ENCODE data around the gene TTLL11. TPM values are rescaled to one million over a fixed set of nuclear protein-coding genes. Genes with fewer than 3 reads are reported as not detected.

Gene TTLL11
- total RNA-seq, 4 donors from 2014 or later = 9.1 to 47.4 (median 11.3) TPM

DNA sequence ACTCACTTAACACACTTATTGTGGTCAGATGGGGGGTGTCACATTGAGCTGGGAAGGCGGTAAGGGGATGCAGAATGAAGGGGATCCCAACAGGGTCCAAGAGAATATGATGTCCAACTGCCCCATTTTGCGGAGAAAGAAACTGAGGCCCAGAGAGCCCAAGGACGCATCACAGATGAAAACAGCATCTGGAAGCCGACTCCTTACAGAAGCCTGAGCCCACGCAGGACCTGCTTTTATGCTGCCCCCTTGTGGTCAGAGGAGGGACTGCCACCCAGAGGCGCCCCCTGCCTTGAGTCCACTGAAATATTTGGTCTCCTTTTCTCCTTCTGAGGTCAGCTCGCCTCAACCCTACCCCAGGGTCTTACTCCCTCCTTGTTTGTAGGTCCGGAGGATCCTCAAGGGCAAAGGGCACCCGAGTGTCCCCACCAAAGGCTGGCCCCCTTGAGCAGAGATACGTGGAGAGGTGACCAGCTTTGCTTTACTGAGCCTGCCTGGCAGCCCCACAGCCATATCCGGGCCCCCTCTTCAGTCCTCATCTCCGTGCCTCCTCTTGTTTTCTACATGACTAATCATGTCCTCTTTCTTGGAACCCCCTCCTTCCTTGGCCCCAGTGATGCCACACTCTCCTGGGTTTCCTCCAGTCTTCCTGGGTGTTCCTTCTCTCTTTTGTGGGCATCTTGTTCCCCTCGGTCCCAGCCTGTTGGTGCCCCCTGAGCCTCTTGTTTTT lies 30.0 kb upstream of the TTLL11 start:
- 24 to 50% methylated on average over 1 to 13 of the region's 13 CpGs for WGBS, 2 donors (ENCODE audit: low coverage in 1 of 2)
- Histone ChIP-seq H3K27ac (no peak overlapping the region), H3K36me3 (no peaks in the 10 kb centered on the region), H3K27me3 (peaks cover 31% of the 10 kb centered on the region), H3K4me3 (no peak overlapping the region), H3K4me1 (peaks cover 0 to 15% (median 8%) of the 10 kb centered on the region in 4 donors), H3K9me3 (no peaks in the 10 kb centered on the region)
- no peak for TF ChIP-seq POLR2A (IDR thresholded peaks at IDR 0.05)
- TF ChIP-seq, protein P1, sequence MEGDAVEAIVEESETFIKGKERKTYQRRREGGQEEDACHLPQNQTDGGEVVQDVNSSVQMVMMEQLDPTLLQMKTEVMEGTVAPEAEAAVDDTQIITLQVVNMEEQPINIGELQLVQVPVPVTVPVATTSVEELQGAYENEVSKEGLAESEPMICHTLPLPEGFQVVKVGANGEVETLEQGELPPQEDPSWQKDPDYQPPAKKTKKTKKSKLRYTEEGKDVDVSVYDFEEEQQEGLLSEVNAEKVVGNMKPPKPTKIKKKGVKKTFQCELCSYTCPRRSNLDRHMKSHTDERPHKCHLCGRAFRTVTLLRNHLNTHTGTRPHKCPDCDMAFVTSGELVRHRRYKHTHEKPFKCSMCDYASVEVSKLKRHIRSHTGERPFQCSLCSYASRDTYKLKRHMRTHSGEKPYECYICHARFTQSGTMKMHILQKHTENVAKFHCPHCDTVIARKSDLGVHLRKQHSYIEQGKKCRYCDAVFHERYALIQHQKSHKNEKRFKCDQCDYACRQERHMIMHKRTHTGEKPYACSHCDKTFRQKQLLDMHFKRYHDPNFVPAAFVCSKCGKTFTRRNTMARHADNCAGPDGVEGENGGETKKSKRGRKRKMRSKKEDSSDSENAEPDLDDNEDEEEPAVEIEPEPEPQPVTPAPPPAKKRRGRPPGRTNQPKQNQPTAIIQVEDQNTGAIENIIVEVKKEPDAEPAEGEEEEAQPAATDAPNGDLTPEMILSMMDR (IDR thresholded peaks at IDR 0.05) = peak; percentile 94 to 98 (median 94)
- TF ChIP-seq EP300 (IDR thresholded peaks at IDR 0.05; ENCODE audit: low read depth) = no peak
- peak; percentile 74 for DNase-seq
- intact Hi-C loops (cut with DNase I; ENCODE audit: low total_unique reads) (loop anchor here (10.0 kb wide), 1 partner anchor 332 kb away; no protein-coding TSS in a partner anchor), in situ Hi-C loops (cut with MboI; ENCODE audit: low pct_ligation_motif_present in 1 of 4, low pct_unique_long_range_greater_than_20kb in 1 of 4, low sequenced_read_pairs in 3 of 4) (loop anchor here (5.0 to 25.0 kb wide), 6 partner anchors 222 to 689 kb away; partner anchors contain the start of gene OR1K1 (in 4 of the 4))

DNA sequence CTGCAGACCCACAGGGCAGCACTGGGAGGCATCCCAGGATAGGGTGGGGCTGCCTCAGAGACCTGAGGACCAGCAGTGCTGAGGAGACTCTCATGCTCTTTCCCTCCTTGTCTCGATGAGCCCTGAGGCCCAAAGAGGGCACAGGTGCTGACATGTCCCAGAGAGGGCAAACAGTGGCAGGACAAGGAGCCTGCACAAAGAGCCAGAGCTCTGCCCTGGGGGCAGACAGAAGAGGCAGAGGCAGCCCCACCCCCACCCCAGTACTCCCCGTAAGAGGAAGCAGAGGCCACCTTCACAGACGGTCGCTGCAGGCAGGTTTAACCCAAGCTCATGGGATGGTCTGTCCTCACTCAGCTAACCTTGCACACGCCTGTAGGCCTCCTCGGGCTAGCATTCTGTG lies 29.4 kb upstream of the TTLL11 start:
- no peaks in the 10 kb centered on the region for H3K36me3 ChIP-seq
- WGBS, 2 donors (ENCODE audit: low coverage in 1 of 2) = 43% methylated on average over 5 of the region's 6 CpGs; no CpG with 5 or more reads in 1 of the 2 donors
- in situ Hi-C loops (cut with MboI; ENCODE audit: low pct_ligation_motif_present in 1 of 4, low pct_unique_long_range_greater_than_20kb in 1 of 4, low sequenced_read_pairs in 3 of 4) (loop anchor here (5.0 to 25.0 kb wide), 6 partner anchors 222 to 690 kb away; partner anchors contain the start of gene OR1K1 (in 4 of the 4)), intact Hi-C loops (cut with DNase I; ENCODE audit: low total_unique reads) (loop anchor here (10.0 kb wide), 1 partner anchor 332 kb away; no protein-coding TSS in a partner anchor)
- TF ChIP-seq POLR2AphosphoS5 (IDR thresholded peaks at IDR 0.05) (no peak), POLR2A (IDR thresholded peaks at IDR 0.05) (no peak), EP300 (IDR thresholded peaks at IDR 0.05; ENCODE audit: low read depth) (no peak)
- TF ChIP-seq, protein P1 (IDR thresholded peaks at IDR 0.05) = no peak
- no peak for DNase-seq
- H3K4me3 ChIP-seq = no peak overlapping the region
- H3K4me1 ChIP-seq = peaks cover 0 to 15% (median 8%) of the 10 kb centered on the region in 4 donors
- no peak overlapping the region for H3K27ac ChIP-seq
- no peaks in the 10 kb centered on the region for H3K9me3 ChIP-seq
- peaks cover 25% of the 10 kb centered on the region for H3K27me3 ChIP-seq

DNA sequence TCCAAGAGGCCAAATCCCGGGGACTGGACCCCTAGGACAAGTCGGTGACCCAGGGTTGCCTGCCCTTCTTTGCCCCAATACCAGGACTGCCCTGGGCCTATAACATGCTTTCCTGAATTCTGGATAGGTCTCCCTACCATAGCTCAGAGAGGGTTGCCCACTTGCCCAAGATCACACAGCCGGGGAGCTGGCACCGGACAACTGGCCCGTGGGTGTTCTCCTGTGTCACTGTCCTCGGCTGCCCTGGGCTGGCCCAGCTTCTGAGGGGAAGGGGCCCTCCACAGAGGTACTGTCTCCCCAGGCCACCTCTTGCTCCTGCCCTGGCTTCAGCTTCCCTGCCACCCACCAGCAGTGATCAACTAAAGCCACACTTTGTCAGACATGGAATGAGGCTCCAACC lies 28.8 kb upstream of the TTLL11 start:
- in situ Hi-C loops (cut with MboI; ENCODE audit: low pct_ligation_motif_present in 1 of 4, low pct_unique_long_range_greater_than_20kb in 1 of 4, low sequenced_read_pairs in 3 of 4) = loop anchor here (5.0 to 25.0 kb wide), 6 partner anchors 223 to 690 kb away; partner anchors contain the start of gene OR1K1 (in 4 of the 4)

More for the DNA sequence above, 28.8 kb upstream of the TTLL11 start:
- no peak overlapping the region for H3K27ac ChIP-seq
- no peaks in the 10 kb centered on the region for H3K36me3 ChIP-seq
- no peak overlapping the region for H3K4me3 ChIP-seq
- intact Hi-C loops (cut with DNase I; ENCODE audit: low total_unique reads) = loop anchor here (10.0 kb wide), 1 partner anchor 333 kb away; no protein-coding TSS in a partner anchor
- H3K4me1 ChIP-seq = peaks cover 0 to 13% (median 7%) of the 10 kb centered on the region in 4 donors
- DNase-seq = no peak
- WGBS, 2 donors (ENCODE audit: low coverage in 1 of 2) = 96% methylated on average over 6 of the region's 6 CpGs; no CpG with 5 or more reads in 1 of the 2 donors
- TF ChIP-seq EP300 (IDR thresholded peaks at IDR 0.05; ENCODE audit: low read depth) = no peak
- no peak for TF ChIP-seq POLR2AphosphoS5 (IDR thresholded peaks at IDR 0.05)
- no peak for TF ChIP-seq POLR2A (IDR thresholded peaks at IDR 0.05)
- TF ChIP-seq, protein P1 (IDR thresholded peaks at IDR 0.05) = no peak
- peaks cover 20% of the 10 kb centered on the region for H3K27me3 ChIP-seq
- no peaks in the 10 kb centered on the region for H3K9me3 ChIP-seq

Measured in transverse colon (tissue), 4 donors.